Karpas-422 (cell line): ENCODE results near the gene TXNL4B. TPM values are rescaled to one million over a fixed set of nuclear protein-coding genes. Genes with fewer than 3 reads are reported as not detected.

ENCODE experiments used
- DNase-seq: peaks from one replicate; pipeline ENCODE4 v3.0.0-alpha.2; 2015
- H2AFZ ChIP-seq: fragments of 200-600 bp; sonication (generic); 2 replicates; pipeline ENCODE4 v1.6.1; 2014; ENCODE audit warnings: antibody characterized with exemption, low read length, mixed read lengths
- H3K27ac ChIP-seq: fragments of 200-600 bp; sonication (generic); 2 replicates; pipeline ENCODE4 v1.5.1; 2014; ENCODE audit warnings: mild to moderate bottlenecking, low read length, moderate library complexity
- H3K27me3 ChIP-seq: fragments of 200-600 bp; sonication (generic); 2 replicates; pipeline ENCODE4 v1.6.1; 2014; ENCODE audit warnings: low read length, mixed read lengths
- H3K36me3 ChIP-seq: fragments of 200-600 bp; sonication (generic); 2 replicates; pipeline ENCODE4 v1.6.1; 2014; ENCODE audit warnings: low read length, mixed read lengths; ENCODE audit not compliant: insufficient read depth
- H3K4me1 ChIP-seq: fragments of 200-600 bp; sonication (generic); 2 replicates; pipeline ENCODE4 v1.6.1; 2014; ENCODE audit warnings: mild to moderate bottlenecking, low read length, mixed read lengths
- H3K4me2 ChIP-seq: fragments of 200-600 bp; sonication (generic); 2 replicates; pipeline ENCODE4 v1.6.1; 2014; ENCODE audit warnings: low read length, low read depth, mild to moderate bottlenecking; ENCODE audit not compliant: poor library complexity, severe bottlenecking
- H3K4me3 ChIP-seq: fragments of 200-600 bp; sonication (generic); 2 replicates; pipeline ENCODE4 v1.5.1; 2014; ENCODE audit warnings: mild to moderate bottlenecking, antibody characterized with exemption, low read length, mixed read lengths
- H3K79me2 ChIP-seq: fragments of 200-600 bp; sonication (generic); 2 replicates; pipeline ENCODE4 v1.6.1; 2014; ENCODE audit warnings: mild to moderate bottlenecking, low read length, mixed read lengths
- H3K9ac ChIP-seq: fragments of 200-600 bp; sonication (generic); 2 replicates; pipeline ENCODE4 v1.6.0; 2014; ENCODE audit warnings: low read length
- H3K9me2 ChIP-seq: fragments of 200-600 bp; sonication (generic), shearing (Covaris generic); replicated peaks from 2 replicates; pipeline ENCODE4 v1.6.0; 2014; ENCODE audit warnings: mild to moderate bottlenecking, low read length, moderate library complexity; ENCODE audit not compliant: insufficient read depth
- H3K9me3 ChIP-seq: fragments of 300-700, 200-600 bp; sonication (generic); 2 replicates; pipeline ENCODE4 v1.6.1; 2014; ENCODE audit warnings: low read length, mixed read lengths
- H4K20me1 ChIP-seq: fragments of 200-600 bp; sonication (generic); 2 replicates; pipeline ENCODE4 v1.6.1; 2014; ENCODE audit warnings: mild to moderate bottlenecking, antibody characterized with exemption, low read length, low read depth; ENCODE audit not compliant: insufficient read depth
- total RNA-seq: library from RNA; depleted of rRNA; stranded (reverse); fragments of >200 nt; shearing (Covaris generic); gene quantifications from 2 replicates; pipeline ENCODE4 v1.2.3, GENCODE V29; 2014; ENCODE audit warnings: low replicate concordance

TXNL4B gene
- total RNA-seq, 1 experiment from 2014 or later, result 15.2 TPM

- no peaks in the 10 kb centered on the region for H3K4me1 ChIP-seq
- H3K4me3 ChIP-seq, result no peak overlapping the region
- H3K36me3 ChIP-seq, result no peaks in the 10 kb centered on the region
- no peak overlapping the region for H3K27ac ChIP-seq
- H3K9ac ChIP-seq, result no peak overlapping the region
- no peaks in the 10 kb centered on the region for H4K20me1 ChIP-seq
- H3K79me2 ChIP-seq, result no peaks in the 10 kb centered on the region
- H3K9me3 ChIP-seq, result no peaks in the 10 kb centered on the region
- H3K9me2 ChIP-seq, result no peaks in the 10 kb centered on the region
- no peak overlapping the region for H3K4me2 ChIP-seq
- H2AFZ ChIP-seq, result no peak overlapping the region
- H3K27me3 ChIP-seq, result no peaks in the 10 kb centered on the region
- DNase-seq, result no peak
Measured at GRCh38 chr16:72129976-72130656, 36.7 kb upstream of the TXNL4B start.

- no peak overlapping the region for H3K9ac ChIP-seq
- no peak overlapping the region for H3K4me3 ChIP-seq
- H3K27ac ChIP-seq, result no peak overlapping the region
- H3K79me2 ChIP-seq, result no peaks in the 10 kb centered on the region
- no peak overlapping the region for H2AFZ ChIP-seq
- DNase-seq, result peak; percentile 15
- H3K9me2 ChIP-seq, result no peaks in the 10 kb centered on the region
- no peaks in the 10 kb centered on the region for H3K36me3 ChIP-seq
- H3K9me3 ChIP-seq, result no peaks in the 10 kb centered on the region
- no peaks in the 10 kb centered on the region for H4K20me1 ChIP-seq
- H3K4me2 ChIP-seq, result no peak overlapping the region
- no peaks in the 10 kb centered on the region for H3K4me1 ChIP-seq
- H3K27me3 ChIP-seq, result no peaks in the 10 kb centered on the region
Measured at GRCh38 chr16:72128701-72129100, 35.3 kb upstream of the TXNL4B start.

GRCh38 chr16:72126429-72126765, 33.0 kb upstream of the TXNL4B start:
- H3K4me2 ChIP-seq, result no peak overlapping the region
- H3K36me3 ChIP-seq, result no peaks in the 10 kb centered on the region
- H4K20me1 ChIP-seq, result no peaks in the 10 kb centered on the region
- H3K9ac ChIP-seq, result no peak overlapping the region
- no peak overlapping the region for H2AFZ ChIP-seq
- H3K9me2 ChIP-seq, result no peaks in the 10 kb centered on the region
- no peaks in the 10 kb centered on the region for H3K79me2 ChIP-seq
- H3K4me1 ChIP-seq, result no peaks in the 10 kb centered on the region
- no peaks in the 10 kb centered on the region for H3K27me3 ChIP-seq
- no peak overlapping the region for H3K27ac ChIP-seq
- H3K4me3 ChIP-seq, result no peak overlapping the region
- no peaks in the 10 kb centered on the region for H3K9me3 ChIP-seq
- DNase-seq, result peak; percentile 24

- no peak overlapping the region for H2AFZ ChIP-seq
Measured at GRCh38 chr16:72125635-72126428, 32.4 kb upstream of the TXNL4B start.

GRCh38 chr16:72124761-72125634, 31.6 kb upstream of the TXNL4B start:
- Histone ChIP-seq H3K9me3 (no peaks in the 10 kb centered on the region), H4K20me1 (no peaks in the 10 kb centered on the region), H2AFZ (no peak overlapping the region), H3K36me3 (no peaks in the 10 kb centered on the region), H3K4me3 (no peak overlapping the region), H3K4me1 (no peaks in the 10 kb centered on the region), H3K9ac (no peak overlapping the region), H3K27ac (no peak overlapping the region), H3K27me3 (no peaks in the 10 kb centered on the region), H3K9me2 (no peaks in the 10 kb centered on the region), H3K79me2 (no peaks in the 10 kb centered on the region), H3K4me2 (no peak overlapping the region)
- DNase-seq, result peak; percentile 82

More at GRCh38 chr16:72125635-72126428, 32.4 kb upstream of the TXNL4B start:
- H3K9me2 ChIP-seq, result no peaks in the 10 kb centered on the region
- H3K4me3 ChIP-seq, result no peak overlapping the region
- no peak overlapping the region for H3K9ac ChIP-seq
- no peak overlapping the region for H3K4me2 ChIP-seq
- H3K9me3 ChIP-seq, result no peaks in the 10 kb centered on the region
- H4K20me1 ChIP-seq, result no peaks in the 10 kb centered on the region
- H3K27me3 ChIP-seq, result no peaks in the 10 kb centered on the region
- DNase-seq, result no peak
- H3K79me2 ChIP-seq, result no peaks in the 10 kb centered on the region
- H3K27ac ChIP-seq, result no peak overlapping the region
- no peaks in the 10 kb centered on the region for H3K36me3 ChIP-seq
- H3K4me1 ChIP-seq, result no peaks in the 10 kb centered on the region

- Histone ChIP-seq H3K27ac (no peak overlapping the region), H2AFZ (no peak overlapping the region), H3K9me2 (no peaks in the 10 kb centered on the region), H3K4me2 (no peak overlapping the region), H3K4me3 (no peak overlapping the region), H3K4me1 (no peaks in the 10 kb centered on the region), H3K36me3 (no peaks in the 10 kb centered on the region), H3K79me2 (no peaks in the 10 kb centered on the region), H3K9ac (no peak overlapping the region), H3K27me3 (no peaks in the 10 kb centered on the region), H4K20me1 (no peaks in the 10 kb centered on the region), H3K9me3 (no peaks in the 10 kb centered on the region)
- DNase-seq, result no peak
Measured at GRCh38 chr16:72124148-72124547, 30.7 kb upstream of the TXNL4B start.

- H4K20me1 ChIP-seq, result no peaks in the 10 kb centered on the region
- no peak overlapping the region for H2AFZ ChIP-seq
- no peaks in the 10 kb centered on the region for H3K4me1 ChIP-seq
Measured at GRCh38 chr16:72123426-72123825, 30.0 kb upstream of the TXNL4B start.

GRCh38 chr16:72122916-72123315, 29.5 kb upstream of the TXNL4B start:
- Histone ChIP-seq H3K27ac (no peak overlapping the region), H3K9me3 (no peaks in the 10 kb centered on the region), H3K36me3 (no peaks in the 10 kb centered on the region), H3K9ac (no peak overlapping the region), H3K4me2 (no peak overlapping the region), H3K4me1 (no peaks in the 10 kb centered on the region), H2AFZ (no peak overlapping the region), H4K20me1 (no peaks in the 10 kb centered on the region), H3K4me3 (no peak overlapping the region), H3K27me3 (no peaks in the 10 kb centered on the region), H3K9me2 (no peaks in the 10 kb centered on the region), H3K79me2 (no peaks in the 10 kb centered on the region)
- DNase-seq, result no peak

More at GRCh38 chr16:72123426-72123825, 30.0 kb upstream of the TXNL4B start:
- DNase-seq, result no peak
- no peak overlapping the region for H3K27ac ChIP-seq
- H3K4me3 ChIP-seq, result no peak overlapping the region
- no peaks in the 10 kb centered on the region for H3K36me3 ChIP-seq
- H3K27me3 ChIP-seq, result no peaks in the 10 kb centered on the region
- no peak overlapping the region for H3K9ac ChIP-seq
- no peaks in the 10 kb centered on the region for H3K9me3 ChIP-seq
- no peaks in the 10 kb centered on the region for H3K79me2 ChIP-seq
- no peak overlapping the region for H3K4me2 ChIP-seq
- no peaks in the 10 kb centered on the region for H3K9me2 ChIP-seq
